Measurements from ENCODE around the gene VASP.
A peak's percentile ranks its signal among the peaks of the same experiment; 100 is the strongest.

VASP gene

GRCh38 chr19:45517238-45517637 is 10.0 kb downstream of the VASP start:
- DNase-seq: no peak

GRCh38 chr19:45517641-45518468 is 10.6 kb downstream of the VASP start:
- no peak for DNase-seq

GRCh38 chr19:45518469-45518826 is 11.2 kb downstream of the VASP start:
- DNase-seq: no peak

- DNase-seq: no peak
Observed at GRCh38 chr19:45522010-45522941, 15.0 kb downstream of the VASP start.

- DNase-seq: peak; percentile 90
Observed at GRCh38 chr19:45523642-45524256, 16.5 kb downstream of the VASP start.

- no peak for DNase-seq
Observed at GRCh38 chr19:45524575-45525129, 17.4 kb downstream of the VASP start.

- peak; percentile 66 for DNase-seq
Observed at GRCh38 chr19:45526143-45526542, 18.9 kb downstream of the VASP start.

- DNase-seq: no peak
Observed at GRCh38 chr19:45526971-45527370, 19.7 kb downstream of the VASP start.

- DNase-seq: no peak
Observed at GRCh38 chr19:45527731-45528130, 20.5 kb downstream of the VASP start.

GRCh38 chr19:45528149-45528743 is 21.0 kb downstream of the VASP start:
- DNase-seq: peak; percentile 70

GRCh38 chr19:45528744-45529419 is 21.6 kb downstream of the VASP start:
- peak; percentile 79 for DNase-seq

- DNase-seq: peak; percentile 29
Observed at GRCh38 chr19:45529420-45529785, 22.1 kb downstream of the VASP start.

- no peak for DNase-seq
Observed at GRCh38 chr19:45531349-45531748, 24.1 kb downstream of the VASP start.

- no peak for DNase-seq
Observed at GRCh38 chr19:45539459-45539858, 32.2 kb downstream of the VASP start.

- DNase-seq: peak; percentile 43
Observed at GRCh38 chr19:45542234-45542668, 35.0 kb downstream of the VASP start.

GRCh38 chr19:45547211-45547770 is 40.0 kb downstream of the VASP start:
- no peak for DNase-seq

GRCh38 chr19:45547965-45548609 is 40.8 kb downstream of the VASP start:
- DNase-seq: no peak

- DNase-seq: no peak
Observed at GRCh38 chr19:45553464-45553863, 46.2 kb downstream of the VASP start.

GRCh38 chr19:45554481-45554880 is 47.2 kb downstream of the VASP start:
- no peak for DNase-seq

GRCh38 chr19:45556835-45557234 is 49.6 kb downstream of the VASP start:
- DNase-seq: no peak

GRCh38 chr19:45558399-45558878 is 51.2 kb downstream of the VASP start:
- peak; percentile 57 for DNase-seq

All from DMS53 (cell line).